ENCODE measurements around the gene TAF8.
A peak's percentile ranks its signal among the peaks of the same experiment; 100 is the strongest.
"Not testable (repeated sequence)": the region's sequence is repeated elsewhere in the genome, so short reads cannot be mapped to it uniquely, and the experiment has no call there.

TAF8 gene, protein sequence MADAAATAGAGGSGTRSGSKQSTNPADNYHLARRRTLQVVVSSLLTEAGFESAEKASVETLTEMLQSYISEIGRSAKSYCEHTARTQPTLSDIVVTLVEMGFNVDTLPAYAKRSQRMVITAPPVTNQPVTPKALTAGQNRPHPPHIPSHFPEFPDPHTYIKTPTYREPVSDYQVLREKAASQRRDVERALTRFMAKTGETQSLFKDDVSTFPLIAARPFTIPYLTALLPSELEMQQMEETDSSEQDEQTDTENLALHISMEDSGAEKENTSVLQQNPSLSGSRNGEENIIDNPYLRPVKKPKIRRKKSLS

DNA sequence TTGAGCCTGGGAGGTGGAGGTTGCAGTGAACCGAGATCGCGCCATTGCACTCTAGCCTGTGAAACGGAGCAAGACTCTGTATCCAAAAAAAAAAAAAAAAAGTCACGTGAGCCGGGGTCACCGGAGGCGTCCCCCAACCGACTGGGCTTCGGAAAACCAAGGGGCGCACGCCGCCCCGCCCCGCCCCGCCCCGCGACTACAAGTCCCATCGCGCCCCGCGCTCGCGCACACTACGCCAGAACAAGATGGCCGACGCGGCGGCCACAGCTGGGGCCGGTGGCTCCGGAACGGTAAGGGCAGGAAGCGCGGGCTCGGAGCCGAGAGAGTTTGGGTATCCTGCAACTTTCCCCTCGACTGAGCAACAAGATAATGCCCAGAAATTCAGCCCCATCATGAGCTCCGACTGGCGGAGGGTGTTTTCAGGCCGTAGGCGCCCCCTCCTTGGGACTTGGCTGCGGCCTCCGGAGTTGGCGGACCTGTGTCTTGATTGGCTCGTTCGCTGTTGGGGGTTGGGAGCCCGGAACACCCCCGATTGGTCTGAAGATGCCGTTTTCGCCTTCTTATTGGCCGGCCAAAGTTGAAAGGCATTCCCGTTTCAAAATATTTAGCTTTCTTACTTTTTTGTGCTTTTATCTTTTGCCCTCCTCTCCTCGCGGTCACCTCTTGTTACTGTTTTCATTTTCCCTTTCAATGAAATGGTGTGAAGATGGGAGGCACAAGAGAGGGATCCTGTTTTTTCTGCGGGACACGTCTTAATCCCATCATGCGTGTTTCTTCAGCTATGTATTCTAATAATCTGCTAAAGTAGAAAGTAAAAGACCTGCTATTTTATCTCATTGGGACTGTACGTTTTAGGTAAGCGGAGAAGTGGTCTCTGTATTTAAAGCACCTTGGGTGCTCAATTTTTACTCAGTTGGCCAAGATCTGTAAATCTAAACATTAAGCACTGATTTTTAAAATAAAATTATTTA lies at the start of gene TAF8:
TAF8 (plus strand) TSS at position 228 of the 971 bp plus-strand sequence; CDS start at position 246, 18 bp downstream.
- ChIA-PET CTCF (interaction anchor here (0.6 to 2.8 kb wide), 5 partner anchors 164 to 1155 kb away, joined by 3 to 10 read pairs (median 5); no protein-coding TSS in a partner anchor), POLR2A (interaction anchor here (0.6 to 2.0 kb wide), 14 partner anchors 9 to 698 kb away, joined by 3 to 13 read pairs (median 4); partner anchors contain the start of gene TOMM6)
- peak; percentile 89 for DNase-seq (ENCODE audit: extremely low spot score)
- TF ChIP-seq LEF1 (IDR thresholded peaks at IDR 0.05; ENCODE audit: borderline replicate concordance) (no peak), CTBP1 (IDR thresholded peaks at IDR 0.05; ENCODE audit: borderline replicate concordance) (no peak), ELF4 (IDR thresholded peaks at IDR 0.05) (peak; percentile 92), L3MBTL2 (conservative IDR thresholded peaks at IDR 0.05) (peak; percentile 21; the same call in 1 of the 2 replicates), FOXA1 (IDR thresholded peaks at IDR 0.05) (no peak), FOXK2 (IDR thresholded peaks at IDR 0.05) (no peak), TARDBP (IDR thresholded peaks at IDR 0.05) (no peak)
- TF ChIP-seq, protein P1, sequence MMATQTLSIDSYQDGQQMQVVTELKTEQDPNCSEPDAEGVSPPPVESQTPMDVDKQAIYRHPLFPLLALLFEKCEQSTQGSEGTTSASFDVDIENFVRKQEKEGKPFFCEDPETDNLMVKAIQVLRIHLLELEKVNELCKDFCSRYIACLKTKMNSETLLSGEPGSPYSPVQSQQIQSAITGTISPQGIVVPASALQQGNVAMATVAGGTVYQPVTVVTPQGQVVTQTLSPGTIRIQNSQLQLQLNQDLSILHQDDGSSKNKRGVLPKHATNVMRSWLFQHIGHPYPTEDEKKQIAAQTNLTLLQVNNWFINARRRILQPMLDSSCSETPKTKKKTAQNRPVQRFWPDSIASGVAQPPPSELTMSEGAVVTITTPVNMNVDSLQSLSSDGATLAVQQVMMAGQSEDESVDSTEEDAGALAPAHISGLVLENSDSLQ (IDR thresholded peaks at IDR 0.05), result peak; percentile 68

DNA sequence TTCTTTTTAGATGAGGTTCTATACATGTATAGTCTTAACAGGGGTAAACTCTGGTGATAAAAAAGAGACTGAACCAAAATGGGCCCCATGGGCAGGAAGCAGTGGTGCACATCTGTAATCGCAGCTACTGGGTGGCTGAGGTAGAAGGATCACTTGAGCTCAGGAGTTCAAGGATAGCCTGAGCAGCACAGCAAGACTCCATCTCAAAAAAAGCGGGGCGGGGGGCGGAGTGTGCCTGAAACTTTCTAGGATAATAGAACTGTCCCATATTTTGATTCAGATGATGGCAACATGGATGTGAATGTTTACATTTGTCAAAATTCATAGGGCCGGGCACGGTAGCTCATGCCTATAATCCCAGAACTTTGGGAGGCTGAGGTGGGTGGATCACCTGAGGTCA lies 48.8 kb upstream of the TAF8 start:
- POLR2A ChIA-PET, result no interaction called here
- CTCF ChIA-PET, result no interaction called here

DNA sequence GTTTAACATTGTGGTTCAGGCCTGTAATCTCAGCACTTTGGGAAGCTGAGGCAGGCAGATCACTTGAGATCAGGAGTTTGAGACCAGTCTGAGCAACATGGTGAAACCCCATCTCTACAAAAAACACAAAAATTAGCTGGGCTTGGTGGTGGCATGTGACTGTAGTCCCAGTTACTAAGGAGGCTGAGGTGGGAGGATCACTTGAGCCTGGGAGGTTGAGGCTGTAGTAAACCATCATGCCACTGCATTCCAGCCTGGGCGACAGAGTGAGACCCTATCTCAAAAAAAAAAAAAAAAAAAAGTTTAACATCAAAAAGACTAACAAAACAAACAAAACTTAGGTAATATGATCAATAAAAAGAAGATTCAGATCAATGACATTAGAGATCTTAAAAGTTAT lies 46.7 kb upstream of the TAF8 start:
- CTCF ChIA-PET; POLR2A ChIA-PET; DNase-seq (ENCODE audit: extremely low spot score): not testable (repeated sequence)

More for the DNA sequence above, 48.8 kb upstream of the TAF8 start:
- no peak for DNase-seq (ENCODE audit: extremely low spot score)
- TF ChIP-seq LEF1 (IDR thresholded peaks at IDR 0.05; ENCODE audit: borderline replicate concordance) (no peak), ELF4 (IDR thresholded peaks at IDR 0.05) (no peak), HDGF (IDR thresholded peaks at IDR 0.05; ENCODE audit: borderline replicate concordance) (no peak), TARDBP (IDR thresholded peaks at IDR 0.05) (no peak), SP1 (IDR thresholded peaks at IDR 0.05) (no peak), L3MBTL2 (conservative IDR thresholded peaks at IDR 0.05) (no peak), NFRKB (IDR thresholded peaks at IDR 0.05) (no peak), FOXA1 (IDR thresholded peaks at IDR 0.05) (no peak)

DNA sequence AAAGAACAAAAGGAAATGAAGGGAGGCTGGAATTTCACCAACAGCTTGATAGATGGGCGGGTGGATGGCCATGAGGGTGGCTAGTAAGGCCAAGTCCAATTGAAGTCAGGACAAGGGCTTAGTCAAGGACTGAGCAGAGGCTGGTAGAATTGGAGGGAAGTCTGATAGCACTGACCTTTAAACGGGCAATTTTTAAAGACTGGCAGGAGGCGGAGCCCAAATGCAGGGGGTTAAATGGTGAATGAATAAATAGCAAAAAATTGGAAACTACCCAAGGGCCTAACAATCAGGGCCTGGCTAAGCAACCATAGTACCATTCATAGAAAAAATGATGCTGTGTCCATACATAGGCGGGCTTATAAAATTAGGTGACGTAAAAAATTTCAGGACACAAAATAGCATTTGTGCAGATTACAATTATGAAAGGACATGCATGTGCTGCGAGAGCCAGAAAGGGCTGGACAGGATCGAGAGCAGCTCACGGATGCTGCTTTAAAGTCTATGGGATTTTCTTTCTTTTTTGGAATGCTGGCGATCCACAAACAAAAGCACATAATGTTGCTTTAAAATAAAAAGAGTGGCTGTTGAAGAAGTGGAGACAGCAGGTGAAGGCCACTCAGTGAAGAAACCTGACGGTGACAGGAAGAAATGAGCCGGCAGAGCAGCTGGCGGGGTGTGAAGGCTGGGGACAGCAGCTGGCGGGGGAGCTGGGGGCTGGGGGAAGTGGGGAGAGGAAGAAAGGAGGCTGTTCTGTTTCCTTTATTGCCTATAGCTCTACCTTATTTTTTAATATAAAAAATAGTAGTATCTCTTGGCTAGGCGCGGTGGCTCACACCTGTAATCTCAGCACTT lies 42.8 kb upstream of the TAF8 start:
- ChIA-PET POLR2A (no interaction called here), CTCF (no interaction called here)
- TF ChIP-seq ZNF384 (IDR thresholded peaks at IDR 0.05) (no peak), NFRKB (IDR thresholded peaks at IDR 0.05) (no peak), L3MBTL2 (conservative IDR thresholded peaks at IDR 0.05) (no peak), FOXK2 (IDR thresholded peaks at IDR 0.05) (no peak), SUZ12 (IDR thresholded peaks at IDR 0.05) (no peak), TARDBP (IDR thresholded peaks at IDR 0.05) (no peak), FOXA1 (IDR thresholded peaks at IDR 0.05) (no peak), ELF4 (IDR thresholded peaks at IDR 0.05) (no peak), ARNT (IDR thresholded peaks at IDR 0.05) (no peak), BHLHE40 (IDR thresholded peaks at IDR 0.05; ENCODE audit: borderline replicate concordance) (no peak), FOXM1 (IDR thresholded peaks at IDR 0.05; ENCODE audit: borderline replicate concordance) (no peak), SP1 (IDR thresholded peaks at IDR 0.05) (no peak), HDGF (IDR thresholded peaks at IDR 0.05; ENCODE audit: borderline replicate concordance) (no peak)
- TF ChIP-seq, protein P1 (IDR thresholded peaks at IDR 0.05), result no peak
- DNase-seq (ENCODE audit: extremely low spot score), result no peak

DNA sequence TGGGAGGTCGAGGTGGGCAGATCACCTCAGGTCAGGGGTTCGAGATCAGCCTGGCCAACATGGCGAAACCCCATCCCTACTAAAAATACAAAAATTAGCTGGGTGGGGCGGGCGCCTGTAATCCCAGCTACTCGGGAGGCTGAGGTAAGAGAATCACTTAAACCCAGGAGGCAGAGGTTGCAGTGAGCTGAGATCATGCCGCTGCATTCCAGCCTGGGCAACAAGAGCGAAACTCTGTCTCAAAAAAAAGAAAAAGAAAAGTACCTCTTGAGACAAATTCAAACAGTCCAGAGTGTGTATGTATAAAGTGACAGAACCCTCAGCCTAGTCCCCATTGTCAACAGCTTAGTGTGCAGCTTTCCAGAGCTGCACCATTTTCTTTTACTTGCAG lies 42.2 kb upstream of the TAF8 start:
- CTCF ChIA-PET; DNase-seq (ENCODE audit: extremely low spot score): not testable (repeated sequence)
- POLR2A ChIA-PET, result interaction anchor here (1.0 kb wide), 1 partner anchor 66 kb away, joined by 3 read pairs; no protein-coding TSS in a partner anchor

DNA sequence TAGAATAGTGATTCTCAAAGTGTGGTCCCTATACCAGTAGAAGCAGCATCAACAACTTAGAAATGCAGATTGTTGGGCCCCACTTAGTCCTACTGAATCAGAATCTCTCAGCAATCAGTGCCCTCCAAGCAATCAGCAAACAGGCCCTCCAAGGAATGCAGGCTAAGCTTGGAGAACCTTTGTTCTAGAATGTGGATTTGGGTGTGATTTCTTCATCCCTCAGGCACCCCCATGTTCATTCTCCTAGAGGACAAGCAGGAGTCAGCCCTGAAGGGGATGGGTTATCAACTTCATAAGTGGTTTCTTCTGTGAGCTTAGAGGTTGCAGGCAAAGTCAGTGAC lies 40.5 kb upstream of the TAF8 start:
- TF ChIP-seq FOXA1 (IDR thresholded peaks at IDR 0.05) (no peak), ZNF384 (IDR thresholded peaks at IDR 0.05) (no peak), ELF4 (IDR thresholded peaks at IDR 0.05) (no peak), TARDBP (IDR thresholded peaks at IDR 0.05) (no peak), FOXM1 (IDR thresholded peaks at IDR 0.05; ENCODE audit: borderline replicate concordance) (no peak), SP1 (IDR thresholded peaks at IDR 0.05) (no peak), FOXK2 (IDR thresholded peaks at IDR 0.05) (no peak)
- TF ChIP-seq, protein P1 (IDR thresholded peaks at IDR 0.05), result no peak
- ChIA-PET POLR2A (interaction anchor here (0.6 to 1.2 kb wide), 2 partner anchors 113 to 223 kb away, joined by 3 read pairs; partner anchors contain the start of gene TOMM6), CTCF (interaction anchor here (0.9 kb wide), 1 partner anchor 18 kb away, joined by 3 read pairs; no protein-coding TSS in a partner anchor)
- DNase-seq (ENCODE audit: extremely low spot score), result no peak
